A549 treated with AZD2906 at 1 μM for 4 hours (cell line): ENCODE results near the gene RAMAC. TPM values are rescaled to one million over a fixed set of nuclear protein-coding genes. Genes with fewer than 3 reads are reported as not detected.

Source experiments
- total RNA-seq: library from RNA; stranded (reverse); fragments of 200-300 nt; extraction: Qiagen RNA extraction; gene quantifications from 5 replicates; pipeline ENCODE4 v1.2.3, GENCODE V29; 2022

Gene RAMAC
- 43.9 to 61.6 TPM (median 45.8 TPM) in 5 replicates for total RNA-seq

GRCh38 chr15:82985688-82986441, at the start of gene RAMAC:
RAMAC (plus strand) TSS chr15:82986210; CDS start chr15:82989019, 2,809 bp downstream.

DNA sequence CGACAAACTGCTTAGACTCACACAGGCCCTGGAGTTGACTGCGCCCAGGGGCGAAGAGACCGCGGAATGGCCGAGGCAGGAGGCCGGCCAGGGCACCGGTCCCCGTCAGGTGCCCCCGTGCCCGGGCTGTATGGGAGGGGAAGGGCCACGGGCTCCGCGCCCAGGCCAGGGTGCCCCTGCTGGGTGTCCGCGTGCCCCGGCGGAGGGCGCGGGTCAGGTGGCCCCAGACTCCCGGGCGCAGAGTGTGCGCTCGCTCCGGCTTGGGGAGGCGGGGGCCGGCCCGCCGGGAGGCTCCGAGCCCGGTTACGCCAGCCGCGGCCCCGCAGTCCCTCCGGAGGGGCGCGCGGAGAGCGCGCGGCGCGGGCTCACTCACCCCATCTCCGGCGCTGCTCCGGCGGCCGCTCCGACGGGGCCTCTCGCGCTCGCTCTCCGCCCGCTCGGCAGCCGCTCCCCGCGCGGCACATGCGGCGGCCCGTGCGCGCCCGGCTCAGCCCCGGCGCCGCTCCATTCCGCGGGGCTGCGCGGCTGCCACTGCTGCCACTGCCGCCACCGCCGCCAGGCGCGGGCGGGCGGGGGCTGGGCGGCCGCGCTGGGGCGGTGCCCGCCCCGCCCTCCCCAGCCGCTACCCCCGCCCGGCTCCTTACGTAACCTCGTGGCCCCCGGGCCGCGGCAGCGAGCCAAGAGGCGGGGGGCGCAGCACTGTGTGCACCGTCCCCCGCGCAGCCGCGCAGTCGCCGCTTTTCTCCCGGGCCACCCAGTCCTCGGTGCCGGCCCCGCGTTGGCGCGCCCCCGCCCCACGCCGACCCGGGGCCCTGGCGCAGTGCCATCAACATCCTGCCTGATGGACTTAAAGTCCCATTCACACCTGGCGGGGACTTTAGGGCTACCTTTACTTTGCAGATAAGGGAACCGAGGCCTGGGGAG, 33.6 kb upstream of the RAMAC start, which contains the start of gene HOMER2:
HOMER2 (minus strand) TSS at position 563 of the 924 bp plus-strand sequence; CDS start at position 378, 185 bp downstream.

DNA sequence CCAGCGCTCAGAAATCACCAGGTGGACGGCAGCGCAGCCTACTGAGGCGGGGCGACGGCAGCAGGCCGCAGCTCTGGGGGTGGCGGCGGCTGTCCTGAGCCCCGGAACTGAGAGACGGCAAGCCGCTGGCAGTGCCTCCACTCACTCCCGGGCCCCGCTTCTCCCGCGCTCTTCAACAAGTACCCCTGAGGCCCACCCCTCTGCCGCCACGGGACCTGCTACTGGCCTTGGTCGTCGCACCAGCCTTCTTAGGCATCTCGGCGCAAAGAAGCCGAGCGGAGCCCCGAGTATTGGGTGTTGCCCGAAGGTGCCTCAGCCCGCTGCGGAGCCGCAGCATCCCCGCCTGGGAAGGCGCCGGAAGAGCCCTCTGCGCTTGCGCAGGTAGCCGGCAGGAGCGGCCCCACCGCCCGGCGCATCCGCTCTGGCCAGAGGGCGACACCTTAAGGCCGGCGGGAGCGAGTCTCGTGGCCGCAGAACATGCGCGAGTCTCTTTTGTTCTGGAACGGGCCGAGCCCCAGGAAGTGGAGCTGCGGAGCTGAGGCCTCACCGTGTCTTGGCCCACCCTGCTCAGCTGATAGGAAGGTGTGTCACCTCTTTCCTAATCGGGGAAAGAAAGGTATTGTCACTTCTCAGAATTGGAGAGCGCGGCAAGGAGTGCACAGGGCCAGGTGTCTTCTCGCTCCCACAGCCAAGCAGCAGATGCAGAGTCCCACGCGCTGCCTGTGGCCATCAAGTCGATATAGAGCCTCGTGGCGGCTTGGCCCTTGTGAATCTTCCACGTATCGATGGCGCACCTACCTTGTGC, 25.5 kb downstream of the RAMAC start, which contains the start of gene C15orf40:
C15orf40 (minus strand) TSS at position 369 of the 805 bp plus-strand sequence; CDS start at position 337, 32 bp downstream.

Other genes starting within 250 kb of the RAMAC start
- not detected in 5 replicates for gene FSD2, start 180.1 kb upstream of the RAMAC start, total RNA-seq
- 6.8 to 7.4 TPM (median 6.9 TPM) in 5 replicates for gene WHAMM, start 176.6 kb upstream of the RAMAC start, total RNA-seq
- 19.6 to 23.6 TPM (median 21.3 TPM) in 5 replicates for gene HOMER2, start 33.5 kb upstream of the RAMAC start, total RNA-seq
- gene C15orf40, start 25.4 kb downstream of the RAMAC start, total RNA-seq = 41.5 to 49.8 TPM (median 47.5 TPM) in 5 replicates
- gene BTBD1, start 81.0 kb downstream of the RAMAC start, total RNA-seq = 50.7 to 60.0 TPM (median 55.2 TPM) in 5 replicates
- gene TM6SF1, start 121.4 kb downstream of the RAMAC start, total RNA-seq = 0.09 to 0.13 TPM (median 0.10 TPM) in 4 of 5 replicates, not detected in the other
- gene HDGFL3, start 221.6 kb downstream of the RAMAC start, total RNA-seq = 43.5 to 65.3 TPM (median 47.9 TPM) in 5 replicates